MCF 10A (cell line): ENCODE measurements around the gene SOWAHB. TPM values are rescaled to one million over a fixed set of nuclear protein-coding genes. Genes with fewer than 3 reads are reported as not detected.

Experiments used
- BruUV-seq: library from RNA; stranded (reverse); fragments of 400-500 nt; replicated peaks from 2 replicates; lab custom pipeline; 2021; lab: Mats Ljungman, UMichigan
- CTCF ChIA-PET: fragments of 300-600 bp; sonication (Branson Sonifier 250); formaldehyde crosslinking; extraction: SDS; loops from one replicate; lab custom pipeline; 2021; ENCODE audit warnings: antibody characterized with exemption, inconsistent platforms; lab: Yijun Ruan, JAX
- POLR2A ChIA-PET: fragments of 300-600, 350-650 bp; sonication (Branson Sonifier 250); formaldehyde crosslinking; extraction: SDS; loops from one replicate; lab custom pipeline; 2020; ENCODE audit warnings: antibody characterized with exemption, inconsistent platforms; lab: Yijun Ruan, JAX
- DNase-seq: peaks from one replicate; pipeline ENCODE4 v3.0.0-alpha.2; 2018; ENCODE audit not compliant: unreplicated experiment
- H3K27ac Mint-ChIP-seq: one replicate; pipeline ENCODE4 v1.8.0; 2022; ENCODE audit warnings: mild to moderate bottlenecking, low read depth, mixed read lengths; ENCODE audit not compliant: unreplicated experiment
- H3K27me3 Mint-ChIP-seq: one replicate; pipeline ENCODE4 v1.8.0; 2022; ENCODE audit warnings: mixed read lengths; ENCODE audit not compliant: insufficient read depth, unreplicated experiment
- H3K36me3 Mint-ChIP-seq: one replicate; pipeline ENCODE4 v1.8.0; 2022; ENCODE audit warnings: mild to moderate bottlenecking, moderate library complexity, mixed read lengths; ENCODE audit not compliant: insufficient read depth, unreplicated experiment
- H3K4me1 Mint-ChIP-seq: one replicate; pipeline ENCODE4 v1.8.0; 2022; ENCODE audit warnings: mixed read lengths; ENCODE audit not compliant: insufficient read depth, unreplicated experiment
- H3K4me3 Mint-ChIP-seq: one replicate; pipeline ENCODE4 v1.8.0; 2022; ENCODE audit warnings: mild to moderate bottlenecking, moderate library complexity, mixed read lengths; ENCODE audit not compliant: unreplicated experiment
- H3K9me3 Mint-ChIP-seq: one replicate; pipeline ENCODE4 v1.8.0; 2022; ENCODE audit warnings: mixed read lengths; ENCODE audit not compliant: unreplicated experiment
- CTCF ChIP-seq: fragments of 200-600 bp; IDR thresholded peaks from one replicate; pipeline ENCODE4 v1.8.0; 2022; ENCODE audit warnings: antibody characterized with exemption, mild to moderate bottlenecking; ENCODE audit not compliant: unreplicated experiment
- intact Hi-C: fragments of 100-400 bp; cut with micrococcal nuclease; formaldehyde crosslinking; loops from 2 replicates; pipeline ENCODE4 v1.14.1; 2022
- total RNA-seq: library from RNA; stranded (reverse); gene quantifications from 2 replicates; pipeline ENCODE4 v1.2.3, GENCODE V29; 2022

The SOWAHB gene
- total RNA-seq, 1 experiment from 2014 or later, result 0.58 TPM

GRCh38 chr4:76902233-76902890 is 4.4 kb upstream of the SOWAHB start:
- Mint-ChIP-seq H3K36me3 (no peaks in the 10 kb centered on the region), H3K27me3 (peaks cover 12% of the 10 kb centered on the region), H3K4me1 (peaks cover 7% of the 10 kb centered on the region), H3K4me3 (no peak overlapping the region), H3K27ac (no peak overlapping the region), H3K9me3 (no peaks in the 10 kb centered on the region)
- no TSS peak for BruUV-seq
- ChIA-PET POLR2A (no interaction called here), CTCF (interaction anchor here (0.6 kb wide), 1 partner anchor 19 kb away, joined by 4 read pairs; no protein-coding TSS in a partner anchor)
- no peak for TF ChIP-seq CTCF
- no peak for DNase-seq
- intact Hi-C loops, result no loop called here

- no peak overlapping the region for H3K4me3 Mint-ChIP-seq
- POLR2A ChIA-PET, result interaction anchor here (0.6 kb wide), 1 partner anchor 11 kb away, joined by 3 read pairs; no protein-coding TSS in a partner anchor
- CTCF ChIA-PET, result interaction anchor here (0.6 kb wide), 2 partner anchors 103 to 126 kb away, joined by 3 read pairs; no protein-coding TSS in a partner anchor
- H3K36me3 Mint-ChIP-seq, result no peaks in the 10 kb centered on the region
- TF ChIP-seq CTCF, result no peak
- BruUV-seq, result no TSS peak
- no peak for DNase-seq
- intact Hi-C loops, result no loop called here
- peaks cover 7% of the 10 kb centered on the region for H3K4me1 Mint-ChIP-seq
- no peaks in the 10 kb centered on the region for H3K9me3 Mint-ChIP-seq
- peaks cover 12% of the 10 kb centered on the region for H3K27me3 Mint-ChIP-seq
- no peak overlapping the region for H3K27ac Mint-ChIP-seq
These were observed 1.2 kb upstream of the SOWAHB start for GRCh38 chr4:76898949-76899645.

DNA sequence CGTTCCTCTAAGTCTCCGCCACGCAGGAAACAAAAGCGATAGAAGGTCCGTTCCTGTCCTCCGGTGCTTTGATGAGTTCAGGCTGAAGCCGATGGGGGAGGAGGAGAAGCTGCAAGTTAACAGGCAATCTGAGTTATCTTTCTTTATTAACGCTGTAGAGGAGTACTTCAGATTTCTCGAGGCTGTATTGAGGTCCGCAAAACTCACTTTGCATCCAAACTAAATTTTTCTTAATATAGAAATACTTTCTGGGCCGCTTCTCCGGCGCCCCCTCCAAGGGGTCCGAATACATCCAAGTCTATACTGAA is 395 bp upstream of the SOWAHB start:
- POLR2A ChIA-PET, result interaction anchor here (1.8 kb wide), 1 partner anchor 116 kb away, joined by 4 read pairs; no protein-coding TSS in a partner anchor
- no peak for TF ChIP-seq CTCF
- H3K27me3 Mint-ChIP-seq, result peaks cover 12% of the 10 kb centered on the region
- intact Hi-C loops, result no loop called here
- no TSS peak for BruUV-seq
- H3K4me3 Mint-ChIP-seq, result peak overlapping the region; percentile 53
- no peak for DNase-seq
- peaks cover 7% of the 10 kb centered on the region for H3K4me1 Mint-ChIP-seq
- CTCF ChIA-PET, result no interaction called here
- no peak overlapping the region for H3K27ac Mint-ChIP-seq
- H3K9me3 Mint-ChIP-seq, result no peaks in the 10 kb centered on the region
- H3K36me3 Mint-ChIP-seq, result no peaks in the 10 kb centered on the region
